GM21381 (cell line): ENCODE results near the gene EFS.

Source experiments
- ATAC-seq: cut with Tn5 transposase; IDR thresholded peaks from one replicate; pipeline ENCODE4 v1.9.1; 2021; ENCODE audit warnings: mild to moderate bottlenecking, moderate library complexity; ENCODE audit not compliant: unreplicated experiment

The EFS gene, protein sequence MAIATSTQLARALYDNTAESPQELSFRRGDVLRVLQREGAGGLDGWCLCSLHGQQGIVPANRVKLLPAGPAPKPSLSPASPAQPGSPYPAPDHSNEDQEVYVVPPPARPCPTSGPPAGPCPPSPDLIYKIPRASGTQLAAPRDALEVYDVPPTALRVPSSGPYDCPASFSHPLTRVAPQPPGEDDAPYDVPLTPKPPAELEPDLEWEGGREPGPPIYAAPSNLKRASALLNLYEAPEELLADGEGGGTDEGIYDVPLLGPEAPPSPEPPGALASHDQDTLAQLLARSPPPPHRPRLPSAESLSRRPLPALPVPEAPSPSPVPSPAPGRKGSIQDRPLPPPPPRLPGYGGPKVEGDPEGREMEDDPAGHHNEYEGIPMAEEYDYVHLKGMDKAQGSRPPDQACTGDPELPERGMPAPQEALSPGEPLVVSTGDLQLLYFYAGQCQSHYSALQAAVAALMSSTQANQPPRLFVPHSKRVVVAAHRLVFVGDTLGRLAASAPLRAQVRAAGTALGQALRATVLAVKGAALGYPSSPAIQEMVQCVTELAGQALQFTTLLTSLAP

DNA sequence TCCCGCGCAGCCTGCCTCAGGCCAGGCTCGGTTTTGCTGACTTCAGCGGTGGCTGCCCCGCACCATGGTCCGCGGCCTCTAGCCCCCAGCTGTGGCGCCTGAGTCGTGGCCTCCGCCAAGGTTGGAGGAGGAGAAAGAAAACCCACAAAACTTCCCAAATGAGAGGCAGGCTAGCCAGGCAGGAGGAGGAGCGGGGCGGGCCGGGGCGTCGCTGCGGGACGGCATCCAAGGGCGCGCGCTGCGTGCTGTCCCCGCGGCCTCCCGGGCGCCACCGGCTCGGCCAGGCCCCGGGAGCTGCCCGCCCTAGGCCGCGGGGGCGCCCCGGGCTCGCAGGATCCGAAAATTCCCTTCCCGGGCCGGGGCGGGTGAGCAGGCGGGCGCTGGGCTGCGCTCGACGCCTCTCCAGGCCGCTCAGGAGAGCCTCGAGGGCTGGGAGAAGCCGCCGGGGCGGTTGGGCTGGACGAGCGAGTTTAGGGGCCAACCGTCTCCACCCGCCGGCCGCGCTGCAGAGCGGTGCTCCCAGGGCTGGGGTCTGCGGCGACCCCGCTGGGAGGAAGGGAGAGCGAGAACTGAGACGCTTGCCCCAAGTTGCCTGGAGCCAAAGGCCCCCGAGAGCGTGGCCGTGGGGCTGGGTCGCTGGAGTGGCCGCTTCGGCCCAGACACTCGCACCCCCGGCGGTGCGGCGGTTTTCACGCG, at the start of gene EFS:
Gene EFS (minus strand): TSS at position 137 of the 696 bp plus-strand sequence. CDS start 147 bp downstream, outside the sequence.
- no peak for ATAC-seq

DNA sequence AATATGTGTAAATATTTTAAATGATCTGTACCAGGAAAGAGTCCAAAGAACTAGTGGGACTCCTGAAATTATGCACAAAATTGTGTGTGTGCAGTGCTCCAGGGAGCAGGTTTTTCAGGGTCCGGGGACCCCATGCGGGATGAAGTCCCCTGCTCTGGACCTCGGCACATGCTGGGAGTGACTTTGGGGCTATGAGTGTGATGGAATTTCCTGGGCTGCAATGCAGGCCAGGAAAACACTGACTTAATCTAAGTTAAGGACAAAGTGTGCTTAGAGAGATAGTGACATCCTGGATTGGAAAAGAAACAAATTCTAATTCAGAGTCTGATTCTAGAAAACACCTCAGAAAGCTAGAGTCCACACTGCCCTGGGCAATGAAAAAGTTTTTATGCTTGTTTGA, 49.3 kb upstream of the EFS start:
- no peak for ATAC-seq

DNA sequence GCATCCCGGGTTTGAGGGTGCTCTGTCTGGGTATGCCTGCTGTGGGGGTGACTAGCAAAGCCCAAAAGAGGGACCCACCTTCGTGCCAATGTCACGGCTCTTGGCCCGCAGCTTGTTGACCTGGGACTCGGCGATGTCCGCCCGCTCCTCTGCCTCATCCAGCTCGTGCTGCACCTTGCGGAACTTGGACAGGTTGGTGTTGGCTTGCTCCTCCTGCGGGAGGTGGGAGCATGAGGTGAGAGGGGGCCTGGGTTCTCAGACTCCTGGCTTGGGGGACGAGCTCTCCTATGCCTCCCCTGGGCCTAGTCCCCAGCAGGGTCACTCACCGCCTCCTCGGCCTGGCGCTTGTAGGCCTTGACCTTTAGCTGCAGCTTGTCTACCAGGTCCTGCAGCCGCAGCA, 48.7 kb upstream of the EFS start:
- ATAC-seq, result no peak

DNA sequence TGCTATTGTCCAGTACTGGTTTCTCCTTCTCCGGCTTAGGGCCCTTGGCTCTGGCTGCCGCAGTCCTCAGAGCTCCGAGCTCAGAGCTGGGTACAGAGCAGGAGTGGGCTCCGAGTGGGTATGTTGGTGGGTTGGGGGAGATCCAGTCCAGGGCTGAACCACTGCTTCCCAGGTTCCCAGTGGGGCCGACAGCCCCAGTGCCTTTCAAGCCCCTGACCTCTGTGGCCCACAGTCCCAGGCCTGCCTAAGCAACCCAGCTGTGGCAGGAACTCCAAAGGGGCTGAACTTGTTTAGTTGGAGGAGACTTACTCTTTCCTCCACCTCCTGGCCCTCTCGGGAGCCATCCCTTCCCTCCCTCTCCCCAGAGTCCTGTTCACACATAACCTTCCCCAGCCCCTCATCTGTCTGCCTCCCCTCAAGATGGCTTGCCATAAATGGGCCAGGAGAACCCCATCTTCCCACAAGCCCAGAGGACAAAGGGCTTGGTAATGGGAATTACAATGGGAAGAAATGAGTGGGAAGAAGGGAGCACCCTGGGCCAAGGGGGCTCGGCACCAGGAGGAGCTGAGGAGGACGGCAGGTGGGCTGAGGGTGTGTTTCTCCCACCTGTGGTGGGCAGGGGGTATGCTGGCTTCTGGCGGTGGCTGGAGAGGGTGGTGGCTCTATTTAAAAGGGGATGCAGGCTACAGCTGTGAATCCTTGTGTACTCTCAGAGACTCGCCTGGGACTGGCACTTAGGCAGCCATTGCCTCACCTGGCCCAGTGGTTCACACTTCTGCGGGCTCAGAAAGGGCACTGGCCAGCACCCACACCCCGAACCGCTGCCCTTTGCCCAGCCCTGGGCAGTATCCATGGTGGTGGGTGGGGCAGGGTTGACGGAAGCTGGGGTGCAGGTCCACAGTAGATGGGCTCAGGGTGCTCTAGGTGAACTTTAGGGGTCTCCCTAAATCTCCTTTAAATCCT, 46.9 kb upstream of the EFS start:
- no peak for ATAC-seq

GRCh38 chr14:23409966-23410635, 45.1 kb upstream of the EFS start:
- no peak for ATAC-seq

GRCh38 chr14:23409475-23409874, 44.5 kb upstream of the EFS start:
- ATAC-seq, result no peak

DNA sequence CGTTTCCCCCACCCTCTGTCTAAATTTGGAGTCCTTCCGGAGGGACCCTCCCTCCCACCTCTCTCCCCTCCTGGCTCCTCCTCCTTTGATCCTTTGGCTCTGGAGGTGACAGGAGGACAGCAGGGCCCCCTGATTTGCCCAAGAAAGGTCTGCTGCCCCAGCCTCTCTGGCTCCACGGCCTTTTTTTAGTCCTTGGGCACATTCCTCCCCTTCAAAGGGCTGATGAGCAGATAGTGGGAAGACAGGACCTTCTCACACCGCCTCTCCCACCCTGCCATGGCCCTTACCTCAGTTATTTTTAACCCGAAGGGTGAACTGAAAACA, 43.3 kb upstream of the EFS start:
- no peak for ATAC-seq

GRCh38 chr14:23407516-23408306, 42.7 kb upstream of the EFS start, which contains the start of gene MYH6:
Gene MYH6 (minus strand): TSS chr14:23408273. CDS start chr14:23407223, 1,050 bp downstream.
- ATAC-seq, result no peak

- ATAC-seq, result no peak
Measured at GRCh38 chr14:23406725-23407355, 41.9 kb upstream of the EFS start.

- no peak for ATAC-seq
Measured at GRCh38 chr14:23406244-23406643, 41.3 kb upstream of the EFS start.

DNA sequence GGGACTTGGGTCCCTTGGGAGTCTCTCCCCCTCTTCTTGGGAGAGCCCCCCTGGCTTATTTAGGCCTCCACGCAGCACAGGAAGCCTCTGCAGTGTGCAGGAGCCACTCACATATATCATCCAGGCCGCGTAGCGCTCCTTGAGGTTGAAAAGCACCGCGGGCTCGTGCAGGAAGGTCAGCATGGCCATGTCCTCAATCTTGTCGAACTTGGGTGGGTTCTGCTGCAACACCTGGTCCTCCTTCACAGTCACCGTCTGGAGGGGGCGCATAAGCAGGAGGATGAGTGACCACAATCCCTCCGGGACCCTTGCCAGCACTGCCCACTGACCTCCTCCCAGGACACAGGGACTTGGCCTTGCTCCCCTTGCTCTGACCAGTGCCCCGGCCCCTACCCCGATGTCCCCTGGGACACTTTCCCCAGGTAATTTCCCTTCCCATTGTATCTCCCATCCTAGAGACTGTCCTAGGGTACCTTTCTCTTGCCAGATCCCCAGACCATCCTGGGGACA, 40.6 kb upstream of the EFS start:
- no peak for ATAC-seq

GRCh38 chr14:23405096-23405495, 40.1 kb upstream of the EFS start:
- no peak for ATAC-seq

DNA sequence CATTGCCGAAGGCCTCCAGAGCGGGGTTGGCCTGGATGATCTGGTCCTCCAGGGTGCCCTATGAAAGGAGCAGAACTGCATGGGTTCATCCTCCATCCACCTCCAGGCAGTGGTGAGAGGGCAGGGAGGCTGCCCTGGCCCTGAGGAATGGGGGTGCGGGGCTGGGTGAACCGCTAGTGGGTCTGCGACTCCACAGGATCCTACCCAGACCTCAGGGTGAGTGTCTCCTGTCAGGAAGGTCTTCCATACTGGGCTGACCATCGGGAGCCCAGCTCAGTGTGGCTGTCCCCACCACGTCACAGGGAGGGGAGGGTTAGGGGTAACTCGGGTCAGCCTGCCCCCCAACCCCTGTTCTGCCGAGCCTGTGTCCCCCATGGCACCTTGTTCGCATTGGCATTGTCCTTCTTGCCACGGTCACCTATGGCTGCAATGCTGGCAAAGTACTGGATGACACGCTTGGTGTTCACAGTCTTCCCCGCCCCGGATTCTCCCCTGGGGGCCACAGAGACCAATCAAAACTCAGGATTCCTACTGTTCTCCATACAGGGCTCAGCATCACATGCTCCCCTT, 39.4 kb upstream of the EFS start:
- no peak for ATAC-seq

DNA sequence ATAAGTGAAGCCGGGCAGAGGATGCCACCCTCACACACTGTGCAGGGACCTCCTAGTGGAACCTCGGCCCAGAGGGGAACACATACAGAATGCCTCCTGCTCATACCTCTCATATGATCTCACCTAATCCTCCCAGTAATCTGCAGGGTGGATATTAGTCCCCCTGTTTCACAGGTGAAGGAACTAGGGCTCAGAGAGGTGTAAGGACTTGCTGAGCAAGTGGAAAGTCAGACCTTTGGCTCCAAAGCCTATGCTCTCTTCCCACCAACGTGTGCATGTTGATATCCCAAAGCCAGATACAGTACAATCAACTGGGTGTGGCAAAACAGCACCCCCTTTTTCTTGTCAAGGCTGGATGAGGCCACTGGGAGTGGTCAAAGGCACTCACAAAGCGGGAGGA, 38.9 kb upstream of the EFS start:
- no peak for ATAC-seq

DNA sequence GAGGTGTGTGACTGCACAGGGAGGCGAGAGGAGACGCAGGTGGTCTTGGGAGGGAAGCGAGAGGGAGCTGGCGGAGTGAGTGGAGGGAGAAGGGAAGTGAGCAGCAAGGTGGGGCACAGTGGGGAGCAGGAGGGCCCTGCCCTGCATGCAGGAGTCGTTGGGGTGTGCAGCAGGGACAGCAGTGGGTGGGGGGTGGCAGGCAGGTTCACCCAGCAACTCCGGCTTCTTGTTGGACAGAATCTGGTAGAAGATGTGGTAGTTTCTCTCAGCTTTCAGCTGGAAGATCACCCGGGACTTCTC, 38.1 kb upstream of the EFS start:
- ATAC-seq, result no peak

DNA sequence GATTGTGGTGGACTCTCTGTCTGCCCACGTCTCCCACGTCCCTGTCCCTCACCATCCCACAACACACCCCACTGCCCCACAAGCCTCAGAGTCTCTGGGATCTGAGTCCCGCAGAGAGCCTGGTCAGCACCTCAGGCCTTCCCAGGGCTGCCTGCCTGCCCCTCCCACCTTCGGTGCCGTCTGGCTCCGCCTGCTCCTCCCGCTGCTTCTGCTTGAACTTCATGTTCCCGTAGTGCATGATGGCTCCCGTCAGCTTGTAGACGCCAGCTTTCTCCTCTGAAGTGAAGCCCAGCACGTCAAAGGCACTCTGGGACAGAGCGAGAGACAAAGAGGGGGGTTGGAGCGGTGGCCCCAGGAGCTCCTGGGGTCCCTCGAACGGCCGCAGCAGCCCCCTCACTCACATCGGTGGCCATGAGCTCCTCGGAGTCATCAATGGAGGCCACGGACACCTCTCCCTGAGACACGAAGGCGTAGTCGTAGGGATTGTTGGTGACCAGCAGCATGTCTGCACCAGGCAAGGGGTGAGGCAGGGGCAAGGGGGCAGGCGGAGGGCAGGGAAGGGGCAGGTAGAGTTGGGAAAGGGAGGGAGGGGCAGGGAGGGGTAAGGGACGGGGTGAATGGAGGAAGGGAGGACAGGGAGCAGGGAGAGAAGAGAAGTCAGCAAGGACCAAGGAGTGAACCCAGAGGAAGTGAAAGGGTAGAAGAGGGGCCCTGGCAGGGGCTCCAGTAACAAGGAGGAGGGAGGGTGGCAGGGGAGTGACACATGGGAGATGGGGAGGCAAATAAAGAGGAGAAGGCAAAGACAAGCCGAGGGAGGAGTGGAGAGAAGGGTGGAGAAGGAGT, 37.5 kb upstream of the EFS start:
- no peak for ATAC-seq

DNA sequence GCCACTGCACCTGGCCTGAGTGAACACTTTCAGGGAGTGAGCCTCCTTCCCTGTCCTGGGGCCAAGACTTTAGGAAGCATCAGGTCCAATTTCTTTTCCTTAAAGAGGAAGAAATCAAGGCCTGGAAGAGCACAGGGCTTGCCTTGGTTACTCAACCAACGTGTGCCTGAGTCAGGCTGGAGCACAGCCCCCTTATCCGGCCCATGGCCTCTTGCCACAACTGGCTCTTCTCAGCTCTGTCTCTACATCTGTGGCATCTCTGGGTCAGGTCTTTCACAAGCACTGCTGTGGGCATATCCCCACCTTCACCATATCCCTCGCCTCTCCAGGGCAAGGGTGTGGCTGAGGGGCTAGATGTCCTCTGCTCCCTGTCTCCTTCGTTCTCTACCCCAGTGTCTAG, 36.3 kb upstream of the EFS start:
- no peak for ATAC-seq
